HPDE6-E6E7 (cell line): ENCODE results near the gene LRRC49.
A peak's percentile ranks its signal among the peaks of the same experiment; 100 is the strongest.
"Not testable (repeated sequence)": the region's sequence is repeated elsewhere in the genome, so short reads cannot be mapped to it uniquely, and the experiment has no call there.

ENCODE experiments used
- DNase-seq: peaks from one replicate; pipeline ENCODE4 v3.0.0; 2011; ENCODE audit warnings: missing footprints; ENCODE audit errors: extremely low spot score

Gene LRRC49

GRCh38 chr15:70867911-70868467 is 24.6 kb upstream of the LRRC49 start:
- no peak for DNase-seq

- DNase-seq = no peak
Observed at GRCh38 chr15:70869346-70869745, 23.3 kb upstream of the LRRC49 start.

GRCh38 chr15:70870051-70870450 is 22.6 kb upstream of the LRRC49 start:
- no peak for DNase-seq

GRCh38 chr15:70871490-70871889 is 21.1 kb upstream of the LRRC49 start:
- not testable (repeated sequence) for DNase-seq

- no peak for DNase-seq
Observed at GRCh38 chr15:70873232-70874054, 19.2 kb upstream of the LRRC49 start.

GRCh38 chr15:70875001-70875782 is 17.4 kb upstream of the LRRC49 start:
- DNase-seq = no peak

GRCh38 chr15:70876011-70876410 is 16.6 kb upstream of the LRRC49 start:
- DNase-seq = no peak

GRCh38 chr15:70876683-70877082 is 15.9 kb upstream of the LRRC49 start:
- DNase-seq = no peak

- DNase-seq = no peak
Observed at GRCh38 chr15:70879401-70879800, 13.2 kb upstream of the LRRC49 start.

GRCh38 chr15:70880781-70881180 is 11.8 kb upstream of the LRRC49 start:
- DNase-seq = no peak

GRCh38 chr15:70882361-70882760 is 10.3 kb upstream of the LRRC49 start:
- DNase-seq = no peak

- DNase-seq = peak; percentile 36
Observed at GRCh38 chr15:70892912-70893560, 410 bp downstream of the LRRC49 start.

GRCh38 chr15:70902107-70902506 is 9.5 kb downstream of the LRRC49 start:
- peak; percentile 72 for DNase-seq

GRCh38 chr15:70906842-70907241 is 14.2 kb downstream of the LRRC49 start:
- no peak for DNase-seq

GRCh38 chr15:70907784-70908471 is 15.3 kb downstream of the LRRC49 start:
- DNase-seq = no peak

GRCh38 chr15:70910958-70911357 is 18.3 kb downstream of the LRRC49 start:
- DNase-seq = no peak

- DNase-seq = no peak
Observed at GRCh38 chr15:70912187-70912586, 19.6 kb downstream of the LRRC49 start.

GRCh38 chr15:70916531-70916930 is 23.9 kb downstream of the LRRC49 start:
- no peak for DNase-seq

- DNase-seq = no peak
Observed at GRCh38 chr15:70917955-70918354, 25.3 kb downstream of the LRRC49 start.

GRCh38 chr15:70920981-70921696 is 28.5 kb downstream of the LRRC49 start:
- DNase-seq = no peak

GRCh38 chr15:70922119-70922518 is 29.5 kb downstream of the LRRC49 start:
- no peak for DNase-seq
